Endothelial cell of umbilical vein (primary cell): ENCODE data around the gene CHD9. TPM values are rescaled to one million over a fixed set of nuclear protein-coding genes. Genes with fewer than 3 reads are reported as not detected.

Experiments
- BruUV-seq: library from RNA; stranded (reverse); fragments of 400-500 nt; replicated peaks from 2 replicates; lab custom pipeline; 2021; lab: Mats Ljungman, UMichigan
- CTCF ChIA-PET: fragments of 300-600, 350-600 bp; sonication (Branson Sonifier 250); formaldehyde crosslinking; loops from one replicate; lab custom pipeline; 2021; ENCODE audit warnings: antibody characterized with exemption, inconsistent platforms; lab: Charles Lee
- POLR2A ChIA-PET: fragments of 300-600, 350-600 bp; sonication (Branson Sonifier 250); formaldehyde crosslinking; loops from one replicate; lab custom pipeline; 2021; ENCODE audit warnings: antibody characterized with exemption, inconsistent platforms; lab: Charles Lee
- DNase-seq: peaks from one replicate; pipeline ENCODE4 v3.0.0-alpha.2; 2011; ENCODE audit warnings: low read depth, low spot score
- FAIRE-seq: peaks from 2 replicates; lab custom pipeline; 2011; peaks lifted over from hg19 to GRCh38; lab: Jason Lieb, UNC
- H2AFZ ChIP-seq: 2 replicates; pipeline ENCODE4 v1.6.0; 2012; ENCODE audit warnings: low read depth, low read length, control low read depth, inconsistent platforms
- H3K27ac ChIP-seq: 2 replicates; pipeline ENCODE4 v1.5.1; 2011; ENCODE audit warnings: low read depth, mild to moderate bottlenecking, control low read depth, low read length, moderate library complexity; ENCODE audit not compliant: insufficient read depth
- H3K27me3 ChIP-seq, 2 experiments: 2 replicates each; pipeline versions ENCODE4 v1.6.0 to v1.6.1; 2011; ENCODE audit warnings: low read length in 2 of 2, mixed read lengths in 1 of 2; ENCODE audit not compliant: control insufficient read depth in 2 of 2, insufficient read depth in 2 of 2
- H3K36me3 ChIP-seq, 2 experiments: 2 replicates in 1 of 2; 3 replicates in 1 of 2; pipeline ENCODE4 v1.5.1; 2011; ENCODE audit warnings: low read length in 2 of 2, mild to moderate bottlenecking in 1 of 2, moderate library complexity in 1 of 2; ENCODE audit not compliant: control insufficient read depth in 2 of 2, insufficient read depth in 2 of 2; ENCODE audit errors: extremely low read depth in 1 of 2
- H3K4me1 ChIP-seq: 3 replicates; pipeline ENCODE4 v1.5.1; 2011; ENCODE audit warnings: mild to moderate bottlenecking, low read length; ENCODE audit not compliant: control insufficient read depth, insufficient read depth; ENCODE audit errors: extremely low read depth
- H3K4me2 ChIP-seq: 2 replicates; pipeline ENCODE4 v1.6.1; 2011; ENCODE audit warnings: low read length, control low read depth, mixed read lengths; ENCODE audit not compliant: insufficient read depth
- H3K4me3 ChIP-seq, 3 experiments: fragments of 200-600 bp in 1 of 3; sonication (generic), shearing (Covaris generic) in 1 of 3; replicated peaks in 1 of 3; 2 replicates each; pipeline ENCODE4 v1.5.1; 2011 to 2016; ENCODE audit warnings: control low read depth in 3 of 3, low read length in 3 of 3, mild to moderate bottlenecking in 2 of 3, inconsistent platforms in 1 of 3, low read depth in 1 of 3, moderate library complexity in 1 of 3; ENCODE audit not compliant: insufficient read depth in 1 of 3
- H3K79me2 ChIP-seq: 2 replicates; pipeline ENCODE4 v1.6.0; 2012; ENCODE audit warnings: low read length, inconsistent platforms; ENCODE audit not compliant: control insufficient read depth, insufficient read depth
- H3K9ac ChIP-seq: replicated peaks from 2 replicates; pipeline ENCODE3; 2011; ENCODE audit warnings: low read length, control low read depth; ENCODE audit not compliant: insufficient read depth; ENCODE audit errors: extremely low read depth
- H3K9me1 ChIP-seq: replicated peaks from 3 replicates; pipeline ENCODE4 v1.6.0; 2011; ENCODE audit warnings: mild to moderate bottlenecking, low read length; ENCODE audit not compliant: control insufficient read depth, insufficient read depth; ENCODE audit errors: extremely low read depth
- H3K9me3 ChIP-seq: replicated peaks from 2 replicates; pipeline ENCODE4 v1.5.1; 2012; ENCODE audit warnings: low read length, inconsistent platforms; ENCODE audit not compliant: control insufficient read depth, insufficient read depth
- H4K20me1 ChIP-seq: replicated peaks from 2 replicates; pipeline ENCODE3; 2011; ENCODE audit warnings: mild to moderate bottlenecking, low read length; ENCODE audit not compliant: control insufficient read depth, insufficient read depth; ENCODE audit errors: extremely low read depth
- EZH2 ChIP-seq: IDR thresholded peaks from 2 replicates; pipeline ENCODE4 v1.6.1; 2012; ENCODE audit warnings: borderline replicate concordance, low read depth, mild to moderate bottlenecking, moderate library complexity, low read length, inconsistent platforms; ENCODE audit not compliant: severe bottlenecking
- FOS ChIP-seq: IDR thresholded peaks from 2 replicates; pipeline ENCODE4 v1.6.1; 2011; ENCODE audit warnings: mild to moderate bottlenecking, low read length, moderate library complexity, borderline replicate concordance; ENCODE audit not compliant: insufficient read depth
- GATA2 ChIP-seq: IDR thresholded peaks from 2 replicates; pipeline ENCODE4 v1.7.0; 2011; ENCODE audit warnings: low read depth, mild to moderate bottlenecking, moderate library complexity, mixed read lengths, low read length; ENCODE audit not compliant: insufficient read length, insufficient read depth
- JUN ChIP-seq: IDR thresholded peaks from 2 replicates; pipeline ENCODE4 v1.6.1; 2011; ENCODE audit warnings: borderline replicate concordance, low read depth; ENCODE audit not compliant: insufficient read length, insufficient read depth
- MAX ChIP-seq: IDR thresholded peaks from 2 replicates; pipeline ENCODE4 v1.6.1; 2011; ENCODE audit not compliant: insufficient read depth, insufficient read length
- MYC ChIP-seq: IDR thresholded peaks from one replicate; pipeline ENCODE4 v1.6.1; 2011; ENCODE audit warnings: mild to moderate bottlenecking, low read depth, low read length
- POLR2A ChIP-seq: IDR thresholded peaks from 2 replicates; pipeline ENCODE4 v1.6.1; 2012; ENCODE audit warnings: low read depth, mild to moderate bottlenecking, control low read depth, low read length
- POLR2AphosphoS5 ChIP-seq: IDR thresholded peaks from 2 replicates; pipeline ENCODE4 v1.6.1; 2012; ENCODE audit warnings: low read depth, mild to moderate bottlenecking, control low read depth, low read length, moderate library complexity; ENCODE audit not compliant: insufficient read depth
- dilution Hi-C: fragments of 300-500 bp; cut with MboI; formaldehyde crosslinking; loops from one replicate; pipeline ENCODE4 v1.15.0; 2019; ENCODE audit warnings: low sequenced_read_pairs; ENCODE audit not compliant: extremely low pct_ligation_motif_present
- intact Hi-C: fragments of 100-400 bp; cut with micrococcal nuclease; formaldehyde crosslinking; loops from one replicate; pipeline ENCODE4 v1.10.0; 2022
- polyA plus RNA-seq, 4 experiments: library from polyadenylated mRNA; depleted of rRNA in 3 of 4; stranded (reverse) in 3 of 4; unstranded in 1 of 4; fragments of >200 nt; gene quantifications; 2 replicates each; pipeline versions ENCODE4 v1.2.1 to v1.2.3, GENCODE V29; 2011 to 2012; ENCODE audit warnings: missing spikeins in 1 of 4
- total RNA-seq: library from RNA; stranded (reverse); gene quantifications from 2 replicates; pipeline ENCODE4 v1.2.3, GENCODE V29; 2021
- TF ChIP-seq, protein P1 (sequence below), 2 donors: IDR thresholded peaks; 1 replicate in 1 of 2; 2 replicates in 1 of 2; pipeline ENCODE4 v1.5.1; 2011; ENCODE audit warnings: low read length in 2 of 2, mild to moderate bottlenecking in 2 of 2, moderate library complexity in 2 of 2, control low read depth in 1 of 2, inconsistent platforms in 1 of 2, low read depth in 1 of 2; ENCODE audit not compliant: insufficient read depth in 1 of 2; ENCODE audit errors: extremely low read depth in 1 of 2

Gene CHD9
- total and polyA plus RNA-seq, 2 donors (not counting 3 experiments of a cell fraction or from before 2014, with no cell fraction given), result 9.9 to 59.2 TPM

GRCh38 chr16:53081032-53081424, 26.2 kb downstream of the CHD9 start:
- no peaks in the 10 kb centered on the region for H3K79me2 ChIP-seq
- H3K9me1 ChIP-seq, result no peaks in the 10 kb centered on the region
- H3K9me3 ChIP-seq, result no peaks in the 10 kb centered on the region
- POLR2A ChIA-PET, result interaction anchor here (1.4 kb wide), 1 partner anchor 9 kb away, joined by 3 read pairs; no protein-coding TSS in a partner anchor
- H3K27ac ChIP-seq, result peak overlapping the region; percentile 74
- FAIRE-seq (no peak), DNase-seq (no peak)
- H4K20me1 ChIP-seq, result no peaks in the 10 kb centered on the region
- no TSS peak for BruUV-seq
- no peak for TF ChIP-seq EZH2
- TF ChIP-seq GATA2, result no peak
- no peak for TF ChIP-seq POLR2A
- TF ChIP-seq JUN, result no peak
- TF ChIP-seq POLR2AphosphoS5, result no peak
- TF ChIP-seq FOS, result no peak
- H3K9ac ChIP-seq, result peak overlapping the region; percentile 30
- H3K4me3 ChIP-seq, result no peak overlapping the region
- peak overlapping the region; percentile 32 for H3K4me2 ChIP-seq
- H3K36me3 ChIP-seq, result no peaks in the 10 kb centered on the region
- dilution Hi-C loops, result no loop called here
- no peaks in the 10 kb centered on the region for H3K27me3 ChIP-seq
- intact Hi-C loops, result loop anchor here (2.0 kb wide), 1 partner anchor 18 kb away; no protein-coding TSS in a partner anchor
- CTCF ChIA-PET, result interaction anchor here (0.9 to 2.6 kb wide), 11 partner anchors 10 to 127 kb away, joined by 3 to 19 read pairs (median 4); partner anchors contain the start of gene CHD9
- peak overlapping the region; percentile 36 for H2AFZ ChIP-seq
- peaks cover 37% of the 10 kb centered on the region for H3K4me1 ChIP-seq

DNA sequence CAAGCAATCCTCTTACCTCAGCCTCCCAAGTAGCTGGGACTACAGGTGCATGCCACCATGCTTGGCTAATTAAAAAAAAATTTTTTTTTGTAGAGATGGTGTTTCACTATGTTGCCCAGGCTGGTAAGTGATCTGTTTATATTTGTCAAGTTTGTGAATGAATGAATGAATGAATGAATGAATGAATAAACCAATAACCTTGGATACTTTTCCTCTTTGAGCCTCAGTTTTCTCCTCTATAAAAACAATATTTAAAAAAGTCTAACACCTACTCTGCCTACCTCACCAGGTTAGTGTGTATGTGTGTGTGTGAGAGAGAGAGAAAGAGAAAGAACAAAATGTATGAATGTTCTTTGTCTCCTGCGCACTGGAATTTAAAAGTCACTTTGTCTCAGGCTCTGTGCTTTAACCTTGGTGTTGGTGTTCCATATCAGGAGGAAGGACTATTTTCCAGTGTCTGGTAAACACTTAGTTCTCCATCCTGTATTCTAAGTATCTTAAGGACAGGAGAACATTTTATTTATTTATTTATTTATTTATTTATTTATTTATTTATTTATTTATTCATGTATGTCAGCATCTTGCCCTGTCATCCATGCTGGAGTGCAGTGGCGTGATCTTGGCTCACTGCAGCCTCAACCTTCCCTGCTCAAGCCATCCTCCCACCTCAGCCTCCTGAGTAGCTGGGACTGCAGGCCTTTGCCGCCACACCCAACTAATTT, 27.1 kb downstream of the CHD9 start:
- Histone ChIP-seq H3K9ac (no peak overlapping the region), H3K27ac (no peak overlapping the region), H4K20me1 (no peaks in the 10 kb centered on the region), H3K36me3 (no peaks in the 10 kb centered on the region), H3K79me2 (no peaks in the 10 kb centered on the region), H3K4me1 (peaks cover 38% of the 10 kb centered on the region), H3K9me1 (no peaks in the 10 kb centered on the region), H3K27me3 (no peaks in the 10 kb centered on the region), H3K4me3 (no peak overlapping the region), H3K9me3 (no peaks in the 10 kb centered on the region), H2AFZ (no peak overlapping the region), H3K4me2 (no peak overlapping the region)
- no TSS peak for BruUV-seq
- POLR2A ChIA-PET, result no interaction called here
- intact Hi-C loops, result loop anchor here (2.0 kb wide), 1 partner anchor 17 kb away; no protein-coding TSS in a partner anchor
- TF ChIP-seq GATA2, result no peak
- TF ChIP-seq MAX, result no peak
- TF ChIP-seq MYC, result no peak
- TF ChIP-seq EZH2, result no peak
- no peak for TF ChIP-seq POLR2A
- TF ChIP-seq POLR2AphosphoS5, result no peak
- TF ChIP-seq, protein P1, sequence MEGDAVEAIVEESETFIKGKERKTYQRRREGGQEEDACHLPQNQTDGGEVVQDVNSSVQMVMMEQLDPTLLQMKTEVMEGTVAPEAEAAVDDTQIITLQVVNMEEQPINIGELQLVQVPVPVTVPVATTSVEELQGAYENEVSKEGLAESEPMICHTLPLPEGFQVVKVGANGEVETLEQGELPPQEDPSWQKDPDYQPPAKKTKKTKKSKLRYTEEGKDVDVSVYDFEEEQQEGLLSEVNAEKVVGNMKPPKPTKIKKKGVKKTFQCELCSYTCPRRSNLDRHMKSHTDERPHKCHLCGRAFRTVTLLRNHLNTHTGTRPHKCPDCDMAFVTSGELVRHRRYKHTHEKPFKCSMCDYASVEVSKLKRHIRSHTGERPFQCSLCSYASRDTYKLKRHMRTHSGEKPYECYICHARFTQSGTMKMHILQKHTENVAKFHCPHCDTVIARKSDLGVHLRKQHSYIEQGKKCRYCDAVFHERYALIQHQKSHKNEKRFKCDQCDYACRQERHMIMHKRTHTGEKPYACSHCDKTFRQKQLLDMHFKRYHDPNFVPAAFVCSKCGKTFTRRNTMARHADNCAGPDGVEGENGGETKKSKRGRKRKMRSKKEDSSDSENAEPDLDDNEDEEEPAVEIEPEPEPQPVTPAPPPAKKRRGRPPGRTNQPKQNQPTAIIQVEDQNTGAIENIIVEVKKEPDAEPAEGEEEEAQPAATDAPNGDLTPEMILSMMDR (IDR thresholded peaks at IDR 0.05; ENCODE audit: extremely low read depth in 1 of 2, insufficient read depth in 1 of 2, low read depth in 1 of 2, low read length in 2 of 2), result no peak
- TF ChIP-seq FOS, result no peak
- no peak for TF ChIP-seq JUN
- CTCF ChIA-PET, result no interaction called here
- dilution Hi-C loops, result no loop called here
- FAIRE-seq (no peak), DNase-seq (no peak)
